ENCODE data around the gene ATP8B4. TPM values are rescaled to one million over a fixed set of nuclear protein-coding genes. Genes with fewer than 3 reads are reported as not detected.

The ATP8B4 gene
- total RNA-seq, 4 donors from 2014 or later, result 11.8 to 18.2 (median 13.4) TPM

DNA sequence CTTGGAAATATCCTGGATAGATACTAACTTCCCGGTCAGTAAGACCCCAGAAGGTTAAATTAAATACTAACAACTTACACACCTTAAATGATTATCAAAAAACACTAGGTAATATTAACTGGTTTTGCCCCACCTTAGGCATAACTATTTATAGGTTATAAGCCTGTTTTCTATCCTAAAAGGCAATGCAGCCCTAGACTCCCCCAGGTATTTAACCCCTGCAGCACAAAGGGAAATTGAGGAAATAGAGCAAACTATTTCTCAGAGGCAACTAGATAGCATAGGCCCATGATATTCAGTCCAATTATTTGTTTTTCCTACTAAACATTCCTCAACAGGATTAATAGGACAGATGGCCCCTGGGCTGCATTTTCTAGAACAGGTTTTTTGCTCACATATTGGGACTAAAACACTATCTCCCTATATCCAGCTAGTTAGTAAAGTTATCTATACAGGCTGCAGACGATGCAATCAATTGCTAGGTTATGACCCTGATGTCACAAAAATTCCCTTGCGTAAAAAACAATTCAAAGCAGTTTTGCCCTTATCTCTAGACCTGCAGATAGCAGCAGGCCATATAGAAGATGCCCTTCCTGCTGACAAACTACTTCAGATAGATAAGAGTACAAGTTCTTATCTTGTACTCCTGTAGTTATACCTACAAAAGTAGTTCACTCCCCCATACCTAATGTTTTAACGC, 276.9 kb downstream of the ATP8B4 start:
- Histone ChIP-seq H3K4me1 (no peaks in the 10 kb centered on the region), H3K9me3 (peaks cover 0 to 36% (median 0%) of the 10 kb centered on the region in 4 donors), H3K27ac (no peak overlapping the region), H3K4me3 (no peak overlapping the region), H3K36me3 (peaks cover 0 to 6% (median 0%) of the 10 kb centered on the region in 3 donors), H3K27me3 (no peaks in the 10 kb centered on the region)
- WGBS, 2 donors, result 88 to 93% methylated on average over 4 of the region's 4 CpGs
- no peak for DNase-seq (ENCODE audit: low spot score in 2 of 2)
- TF ChIP-seq EP300 (IDR thresholded peaks at IDR 0.05), result no peak
- TF ChIP-seq, protein P1, sequence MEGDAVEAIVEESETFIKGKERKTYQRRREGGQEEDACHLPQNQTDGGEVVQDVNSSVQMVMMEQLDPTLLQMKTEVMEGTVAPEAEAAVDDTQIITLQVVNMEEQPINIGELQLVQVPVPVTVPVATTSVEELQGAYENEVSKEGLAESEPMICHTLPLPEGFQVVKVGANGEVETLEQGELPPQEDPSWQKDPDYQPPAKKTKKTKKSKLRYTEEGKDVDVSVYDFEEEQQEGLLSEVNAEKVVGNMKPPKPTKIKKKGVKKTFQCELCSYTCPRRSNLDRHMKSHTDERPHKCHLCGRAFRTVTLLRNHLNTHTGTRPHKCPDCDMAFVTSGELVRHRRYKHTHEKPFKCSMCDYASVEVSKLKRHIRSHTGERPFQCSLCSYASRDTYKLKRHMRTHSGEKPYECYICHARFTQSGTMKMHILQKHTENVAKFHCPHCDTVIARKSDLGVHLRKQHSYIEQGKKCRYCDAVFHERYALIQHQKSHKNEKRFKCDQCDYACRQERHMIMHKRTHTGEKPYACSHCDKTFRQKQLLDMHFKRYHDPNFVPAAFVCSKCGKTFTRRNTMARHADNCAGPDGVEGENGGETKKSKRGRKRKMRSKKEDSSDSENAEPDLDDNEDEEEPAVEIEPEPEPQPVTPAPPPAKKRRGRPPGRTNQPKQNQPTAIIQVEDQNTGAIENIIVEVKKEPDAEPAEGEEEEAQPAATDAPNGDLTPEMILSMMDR (IDR thresholded peaks at IDR 0.05), result no peak
- no peak for TF ChIP-seq POLR2A (IDR thresholded peaks at IDR 0.05)

DNA sequence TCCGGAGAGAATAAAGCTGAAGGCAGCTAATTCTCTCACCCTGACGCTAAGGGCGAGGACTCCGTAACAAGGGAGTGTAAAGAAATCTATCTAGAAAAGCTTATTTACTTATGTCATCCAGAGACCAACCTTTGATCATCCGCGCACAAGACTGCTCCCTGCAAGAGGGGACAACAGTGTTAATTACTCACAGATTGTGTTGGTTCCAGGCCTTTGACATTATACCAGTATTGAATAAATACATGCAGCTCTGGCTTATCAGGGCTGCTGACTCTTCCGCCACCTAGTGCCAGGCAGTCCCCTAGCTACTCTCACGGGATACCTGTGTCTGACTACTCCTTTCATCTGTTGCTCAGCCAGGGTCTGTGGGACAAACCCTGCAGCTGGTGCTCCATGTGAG, 286.5 kb downstream of the ATP8B4 start:
- no peaks in the 10 kb centered on the region for H3K36me3 ChIP-seq
- DNase-seq (ENCODE audit: low spot score in 2 of 2), result no peak
- no peaks in the 10 kb centered on the region for H3K27me3 ChIP-seq
- H3K4me3 ChIP-seq, result no peak overlapping the region
- H3K9me3 ChIP-seq, result peaks cover 0 to 12% (median 0%) of the 10 kb centered on the region in 4 donors
- 65 to 79% methylated on average over 8 of the region's 8 CpGs for WGBS, 2 donors
- no peak overlapping the region for H3K27ac ChIP-seq
- TF ChIP-seq, protein P1 (IDR thresholded peaks at IDR 0.05), result no peak
- TF ChIP-seq POLR2A (IDR thresholded peaks at IDR 0.05) (no peak), EP300 (IDR thresholded peaks at IDR 0.05) (no peak)
- H3K4me1 ChIP-seq, result no peaks in the 10 kb centered on the region

DNA sequence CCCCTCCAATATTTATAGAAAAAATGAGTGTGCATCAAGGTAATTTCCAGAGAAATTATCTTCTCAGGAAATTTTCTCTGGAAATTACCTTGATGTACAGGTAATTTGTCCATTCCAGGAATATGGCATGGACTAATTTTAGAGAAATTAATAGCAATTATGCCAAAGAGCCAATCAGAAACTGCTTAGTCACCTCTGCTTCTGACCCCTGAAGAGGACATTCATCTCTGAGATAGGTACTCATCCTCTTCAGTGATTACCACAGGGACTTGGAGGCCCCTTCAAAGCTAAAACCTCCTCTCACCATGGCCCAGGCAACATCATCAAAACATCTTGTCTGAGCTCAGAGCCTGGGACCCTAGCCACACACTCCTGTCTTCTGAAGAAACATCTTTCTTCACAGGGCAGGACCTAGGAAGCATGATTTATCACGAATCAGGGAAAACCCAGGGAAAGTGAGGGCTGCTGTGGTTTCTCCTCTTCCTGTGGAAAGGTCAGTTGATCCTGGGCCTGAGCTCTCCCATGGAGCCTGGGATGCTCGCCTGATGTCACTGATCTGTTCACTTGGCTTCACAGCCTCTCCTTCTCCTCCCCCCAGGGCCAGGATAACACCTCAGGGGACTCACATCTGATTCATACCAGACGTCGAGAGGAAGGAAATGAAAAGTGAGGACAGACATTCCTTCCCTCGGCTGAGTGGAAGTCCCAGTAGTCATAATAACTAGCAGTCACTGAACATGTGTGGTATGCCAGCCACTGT, 287.6 kb downstream of the ATP8B4 start:
- H3K36me3 ChIP-seq, result no peaks in the 10 kb centered on the region
- no peaks in the 10 kb centered on the region for H3K27me3 ChIP-seq
- peaks cover 0 to 3% (median 0%) of the 10 kb centered on the region in 4 donors for H3K9me3 ChIP-seq
- TF ChIP-seq EP300 (IDR thresholded peaks at IDR 0.05), result peak in 1 of 2 donors; percentile 50
- TF ChIP-seq, protein P1 (IDR thresholded peaks at IDR 0.05), result no peak
- H3K4me3 ChIP-seq, result no peak overlapping the region
- 15 to 35% methylated on average over 5 of the region's 5 CpGs for WGBS, 2 donors
- no peaks in the 10 kb centered on the region for H3K4me1 ChIP-seq
- peak overlapping the region in 1 of 4 donors; percentile 15 for H3K27ac ChIP-seq
- peak in 1 of 2 donors; percentile 36 for DNase-seq (ENCODE audit: low spot score in 2 of 2)

DNA sequence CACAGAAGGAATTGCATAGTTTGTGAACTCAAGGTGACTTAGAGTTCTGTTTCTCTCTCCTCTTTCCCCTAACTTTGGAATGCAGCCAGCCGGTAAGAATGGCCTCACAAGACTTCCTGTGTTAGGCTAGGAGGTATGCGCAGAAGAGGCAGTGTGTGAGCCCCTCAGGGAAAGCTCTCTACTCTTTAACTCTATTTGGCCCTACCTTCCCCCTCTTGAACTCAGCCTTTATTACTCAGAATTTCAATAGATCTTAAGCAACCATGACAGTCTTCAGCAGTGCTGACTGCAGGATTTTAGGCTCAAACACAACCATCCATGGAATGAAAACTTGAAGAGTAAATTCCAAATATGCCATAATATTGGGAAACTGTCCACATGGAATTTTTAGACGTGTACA, 288.6 kb downstream of the ATP8B4 start:
- DNase-seq (ENCODE audit: low spot score in 2 of 2), result no peak
- no peaks in the 10 kb centered on the region for H3K27me3 ChIP-seq
- WGBS, 2 donors, result 14 to 18% methylated on average over 3 of the region's 3 CpGs
- no peak overlapping the region for H3K27ac ChIP-seq
- H3K4me3 ChIP-seq, result no peak overlapping the region
- TF ChIP-seq, protein P1 (IDR thresholded peaks at IDR 0.05), result no peak
- TF ChIP-seq EP300 (IDR thresholded peaks at IDR 0.05), result no peak
- no peak for TF ChIP-seq POLR2A (IDR thresholded peaks at IDR 0.05)
- no peaks in the 10 kb centered on the region for H3K4me1 ChIP-seq
- no peaks in the 10 kb centered on the region for H3K36me3 ChIP-seq
- no peaks in the 10 kb centered on the region for H3K9me3 ChIP-seq

DNA sequence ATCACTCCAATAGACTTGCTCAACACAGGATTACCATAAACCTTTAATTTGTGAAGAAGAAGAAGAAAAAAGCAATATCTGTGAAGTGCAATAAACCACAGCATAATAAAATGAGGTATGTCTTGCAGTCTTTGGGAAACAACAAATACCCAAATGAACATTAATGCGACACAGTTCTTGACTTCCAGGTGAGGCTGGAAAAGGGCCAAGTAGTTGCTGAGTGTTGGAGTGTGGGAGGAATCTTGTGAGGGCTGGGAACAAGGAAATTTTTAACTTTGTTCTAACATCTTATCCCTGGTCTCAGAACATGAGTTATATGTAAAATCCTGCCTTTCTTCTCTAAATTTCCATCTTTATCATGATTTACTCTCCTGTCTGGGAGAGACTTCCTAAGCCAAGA, 291.7 kb downstream of the ATP8B4 start:
- no peaks in the 10 kb centered on the region for H3K27me3 ChIP-seq
- no peak overlapping the region for H3K27ac ChIP-seq
- no peaks in the 10 kb centered on the region for H3K9me3 ChIP-seq
- no peaks in the 10 kb centered on the region for H3K36me3 ChIP-seq
- 65 to 82% methylated on average over 1 of the region's 1 CpG for WGBS, 2 donors
- no peak for DNase-seq (ENCODE audit: low spot score in 2 of 2)
- TF ChIP-seq, protein P1 (IDR thresholded peaks at IDR 0.05), result no peak
- TF ChIP-seq EP300 (IDR thresholded peaks at IDR 0.05), result no peak
- no peak for TF ChIP-seq POLR2A (IDR thresholded peaks at IDR 0.05)
- no peaks in the 10 kb centered on the region for H3K4me1 ChIP-seq
- no peak overlapping the region for H3K4me3 ChIP-seq

Measured in tibial nerve (tissue), 4 donors.